Non-pigmented ciliary epithelial cell (primary cell): ENCODE measurements around the gene METTL6.
"Not testable (repeated sequence)": the region's sequence is repeated elsewhere in the genome, so short reads cannot be mapped to it uniquely, and the experiment has no call there.

Experiments used
- DNase-seq: peaks from one replicate; pipeline ENCODE4 v3.0.0-alpha.2; 2010; ENCODE audit warnings: low read depth

METTL6 gene

DNA sequence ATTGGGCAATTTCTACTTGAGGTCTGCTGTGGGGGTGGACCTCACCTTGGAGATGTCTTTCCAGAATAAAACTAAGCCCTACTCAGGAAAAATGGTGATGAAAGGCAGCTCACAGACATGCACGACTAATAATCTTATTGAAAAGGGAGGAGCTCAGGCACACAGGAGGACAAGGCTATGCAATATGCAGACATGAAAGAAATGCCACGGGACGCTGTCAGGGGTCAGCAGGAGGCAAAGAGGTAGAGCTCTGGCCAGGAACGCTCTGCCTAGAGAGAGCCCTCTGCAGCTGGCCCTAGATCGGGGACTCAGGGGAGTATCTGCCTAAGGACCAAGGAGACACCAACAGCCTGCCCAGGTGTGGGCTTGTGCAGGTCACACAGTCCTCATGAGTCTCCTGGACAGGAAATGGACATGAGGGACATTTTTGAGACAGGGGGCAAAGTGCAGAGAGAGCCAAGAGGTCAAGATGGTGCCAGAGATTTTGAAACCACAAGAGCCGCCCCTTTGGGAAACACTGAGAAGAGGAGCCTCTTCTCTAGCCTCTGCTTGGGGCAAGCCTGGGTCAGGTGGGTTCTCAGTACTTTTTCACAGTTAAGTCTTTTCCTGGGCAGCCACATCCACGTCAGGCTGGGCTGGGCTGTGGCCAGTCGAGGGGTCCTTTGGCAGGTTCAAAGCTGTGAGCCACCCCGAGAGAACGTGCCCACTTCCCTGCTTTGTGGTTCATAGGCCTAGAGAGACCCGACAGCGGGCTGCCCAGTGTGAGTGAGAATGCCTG lies 23.3 kb upstream of the METTL6 start:
- DNase-seq = no peak

DNA sequence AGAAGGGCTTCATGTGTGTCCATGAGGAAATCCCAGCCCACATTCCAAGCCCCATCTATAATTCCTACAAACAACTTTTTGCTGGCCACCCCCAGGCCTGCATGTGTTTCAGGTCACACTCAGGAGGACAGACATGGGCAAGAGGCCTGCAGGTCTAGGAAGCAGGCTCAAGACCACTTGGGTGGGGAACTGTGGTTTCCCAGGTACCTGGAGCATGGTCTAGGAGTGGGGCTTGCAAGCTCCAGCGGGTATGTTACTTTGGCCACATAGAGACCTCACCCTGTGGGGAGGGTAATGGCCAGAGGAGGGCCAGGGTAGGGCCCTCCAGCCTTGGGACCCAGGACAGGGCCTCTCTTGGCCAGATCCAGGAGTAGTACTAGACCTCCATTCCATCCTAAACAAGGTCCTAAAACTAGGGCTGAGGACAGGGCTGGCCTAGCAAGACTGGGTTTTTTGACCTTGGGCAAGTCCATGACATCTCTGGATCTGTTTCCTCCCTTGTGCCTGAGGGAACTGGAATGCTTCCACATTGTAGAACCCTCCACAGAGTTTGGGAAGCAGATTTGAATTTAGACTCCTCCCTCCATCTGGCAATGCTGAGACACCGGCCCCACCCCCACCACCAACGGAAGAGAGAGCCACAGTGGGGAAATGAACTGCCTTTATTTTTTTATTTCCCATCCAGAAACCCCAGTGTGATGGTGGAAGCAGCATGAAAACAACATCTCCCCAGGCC lies 22.3 kb upstream of the METTL6 start:
- DNase-seq = no peak

DNA sequence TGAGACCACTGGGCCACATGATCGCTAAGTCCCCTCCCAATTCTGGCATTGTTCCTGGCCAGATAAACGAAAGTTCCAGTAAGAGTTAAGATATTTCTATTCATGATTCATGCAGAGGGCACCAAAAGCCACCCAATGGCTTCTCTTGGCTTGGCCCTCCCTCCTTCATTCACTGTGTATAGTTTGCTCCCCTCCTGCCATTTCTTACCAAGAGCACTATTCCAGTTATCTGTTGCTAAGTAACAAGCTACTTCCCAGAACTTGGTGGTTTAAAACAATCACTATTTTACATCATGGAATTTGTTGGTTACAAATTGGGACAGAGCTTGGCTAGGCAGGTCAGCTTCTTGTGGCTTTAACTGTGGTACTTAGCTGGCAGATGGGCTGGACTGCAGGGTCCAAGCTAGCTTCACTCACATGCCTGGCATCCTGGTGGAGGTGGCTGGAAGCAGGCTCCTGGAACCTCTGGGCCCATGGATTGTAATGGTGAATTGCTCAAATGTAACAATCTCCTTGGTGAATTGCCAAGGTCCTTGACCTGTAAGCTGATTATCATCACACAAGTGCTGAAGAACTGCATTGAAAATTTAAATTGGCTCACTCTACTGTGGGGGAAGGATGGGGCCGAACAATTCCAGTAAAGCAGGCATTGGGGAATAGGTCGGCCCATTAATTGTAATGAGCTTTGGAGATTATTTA lies 16.6 kb upstream of the METTL6 start:
- no peak for DNase-seq

DNA sequence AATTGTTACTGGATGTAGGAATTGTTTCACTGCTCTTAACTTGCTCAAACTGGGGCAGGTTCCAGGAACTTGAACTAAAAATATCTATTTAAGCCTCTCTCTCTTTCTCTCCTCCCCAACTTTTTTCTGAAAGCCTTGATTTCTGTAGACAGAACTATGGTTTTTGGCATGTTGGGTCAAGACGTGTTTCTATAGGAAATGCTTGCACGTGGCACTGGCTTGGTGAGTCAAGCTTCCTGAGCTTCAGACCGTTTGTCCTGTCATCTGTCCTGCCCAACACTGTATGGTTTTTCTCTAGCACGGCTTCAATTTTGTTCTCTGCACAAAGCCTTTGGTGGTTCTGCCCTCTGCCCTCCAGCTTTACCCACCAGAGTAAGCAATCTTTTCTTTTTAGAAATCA lies 13.5 kb upstream of the METTL6 start:
- no peak for DNase-seq

DNA sequence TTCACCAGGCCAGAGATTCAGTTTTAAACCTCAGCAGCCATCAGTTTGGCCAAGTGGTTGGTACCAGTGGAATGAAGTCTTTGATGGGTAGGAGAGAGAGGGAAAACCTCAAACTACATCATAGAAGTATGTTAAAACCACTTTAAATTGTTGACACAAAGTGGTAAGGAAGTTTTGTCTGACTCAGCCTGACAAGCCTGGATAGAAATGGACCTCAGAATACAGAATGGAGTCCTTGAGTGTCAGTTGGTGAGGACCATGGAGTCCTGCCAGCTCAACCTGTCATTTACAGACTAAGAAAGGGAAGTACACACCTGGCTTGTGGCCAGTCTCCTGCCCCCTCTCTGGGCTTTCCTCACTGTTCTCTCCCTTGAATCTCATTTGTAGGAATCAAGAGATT lies 12.1 kb upstream of the METTL6 start:
- DNase-seq = no peak

DNA sequence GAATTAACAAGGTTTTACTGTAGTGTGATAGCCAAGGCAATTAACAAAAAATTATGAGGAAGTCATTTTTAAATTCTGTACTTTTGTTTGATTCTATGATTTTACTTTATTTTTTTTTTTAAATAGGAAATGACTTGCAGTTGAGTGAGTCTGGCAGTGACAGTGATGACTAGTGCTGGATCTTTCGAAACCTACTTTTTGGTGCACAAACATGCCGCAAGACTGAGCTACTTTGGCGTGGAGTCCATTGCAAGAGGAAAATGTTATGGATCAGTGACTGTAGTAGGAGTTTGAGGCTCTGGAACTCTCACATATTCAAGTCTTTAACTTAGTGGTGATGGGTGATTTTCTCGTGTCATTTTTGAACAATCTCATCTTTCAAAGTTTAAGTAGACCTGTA lies 11.6 kb upstream of the METTL6 start:
- DNase-seq = no peak

DNA sequence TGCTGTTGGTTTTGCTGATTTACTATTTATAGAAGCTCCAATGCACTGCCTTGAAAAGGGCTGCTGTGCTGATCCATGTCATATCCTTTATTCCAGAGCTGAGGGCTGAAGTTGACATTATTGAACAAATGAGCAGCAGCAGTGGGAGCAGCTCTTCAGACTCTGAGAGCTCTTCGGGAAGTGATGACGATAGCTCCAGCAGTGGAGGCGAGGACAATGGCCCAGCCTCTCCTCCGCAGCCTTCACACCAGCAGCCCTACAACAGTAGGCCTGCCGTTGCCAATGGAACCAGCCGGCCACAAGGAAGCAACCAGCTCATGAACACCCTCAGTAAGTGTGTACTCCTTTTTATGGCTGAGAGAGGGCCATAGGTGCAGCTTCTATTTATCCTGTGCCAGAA lies 8.9 kb upstream of the METTL6 start:
- no peak for DNase-seq

DNA sequence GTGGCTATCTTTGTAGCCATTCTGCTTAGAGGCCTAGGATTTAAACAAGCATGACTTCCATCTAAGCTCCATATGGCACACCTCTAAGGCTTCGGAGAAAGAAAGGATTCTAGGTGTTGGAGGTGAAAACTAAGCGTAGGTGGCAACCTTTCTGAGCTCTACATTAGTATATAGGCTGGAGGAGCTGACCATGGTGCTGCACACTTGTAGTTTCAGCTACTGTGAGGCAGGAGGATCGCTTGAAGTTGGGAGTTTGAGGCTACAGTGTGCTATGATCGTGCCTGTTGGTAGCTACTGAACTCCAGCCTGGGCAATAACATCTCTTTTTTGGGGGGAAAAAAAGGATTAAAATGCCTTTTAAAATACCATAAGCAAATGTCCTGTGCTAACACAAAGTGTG lies 7.4 kb upstream of the METTL6 start:
- DNase-seq = no peak

DNA sequence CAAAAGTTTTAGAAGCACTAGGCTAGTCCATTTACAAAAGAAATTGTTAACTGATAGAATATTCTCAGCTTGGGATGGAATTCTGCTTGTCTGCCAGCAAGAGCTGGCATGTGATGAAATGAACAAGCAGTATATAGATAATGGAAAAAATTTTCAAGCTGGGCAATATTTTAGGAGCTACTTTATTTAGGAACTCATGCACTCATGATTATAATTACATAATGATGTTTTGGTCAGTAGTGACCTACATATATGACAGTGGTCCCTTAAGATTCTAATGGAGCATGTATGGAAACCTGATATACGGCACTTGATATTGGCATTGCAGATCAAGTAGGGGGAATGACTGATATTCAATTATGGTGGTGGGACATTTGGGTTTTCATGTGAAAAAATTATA lies 6.2 kb upstream of the METTL6 start:
- DNase-seq = no peak

DNA sequence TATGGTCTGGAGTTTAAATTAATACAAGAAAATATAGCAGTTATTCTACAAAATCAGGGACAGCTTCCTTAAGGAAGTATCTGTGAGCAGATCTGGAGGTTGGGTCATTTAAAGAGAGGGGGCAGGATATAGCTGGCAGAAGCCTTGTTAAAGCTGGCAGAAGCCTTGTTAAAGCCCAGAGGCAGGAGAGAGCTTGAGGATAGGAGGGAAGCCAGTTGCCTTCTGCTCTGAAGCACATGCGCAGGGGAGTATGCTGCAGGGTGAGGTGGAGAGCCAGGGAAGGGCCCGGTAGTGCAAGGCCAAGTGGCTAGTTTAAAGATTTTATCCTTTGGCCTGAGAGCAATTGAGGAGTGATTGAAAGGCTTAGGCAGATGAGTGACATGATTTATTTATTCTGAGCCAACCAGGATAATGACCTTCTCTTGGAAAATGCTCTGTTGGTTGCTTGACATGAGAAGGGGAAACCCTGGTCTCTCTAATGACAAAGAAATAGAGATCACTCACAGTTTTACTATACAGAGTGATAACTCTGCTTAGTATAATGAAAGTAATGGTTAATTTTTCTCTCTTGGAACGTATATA lies 4.0 kb upstream of the METTL6 start:
- DNase-seq = no peak

DNA sequence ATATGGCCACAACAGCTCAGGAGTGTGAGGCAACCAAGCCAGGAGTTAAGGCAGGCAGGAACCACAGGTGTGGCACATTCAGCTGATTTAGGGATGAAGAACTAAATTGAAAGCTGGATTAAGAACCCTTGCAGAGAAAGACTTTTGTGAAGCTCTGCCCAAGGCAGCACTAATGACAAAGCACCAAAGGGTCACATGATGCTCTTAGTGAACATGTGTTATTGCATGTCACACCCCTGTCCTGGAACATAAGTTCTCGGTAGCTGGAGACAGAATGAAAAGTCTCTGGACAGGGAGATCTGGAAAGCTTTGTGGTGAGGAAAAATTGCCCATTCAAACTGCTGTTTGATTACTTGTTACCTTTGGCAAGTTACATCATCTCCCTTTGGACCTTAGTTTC lies 3.3 kb upstream of the METTL6 start:
- DNase-seq = no peak

DNA sequence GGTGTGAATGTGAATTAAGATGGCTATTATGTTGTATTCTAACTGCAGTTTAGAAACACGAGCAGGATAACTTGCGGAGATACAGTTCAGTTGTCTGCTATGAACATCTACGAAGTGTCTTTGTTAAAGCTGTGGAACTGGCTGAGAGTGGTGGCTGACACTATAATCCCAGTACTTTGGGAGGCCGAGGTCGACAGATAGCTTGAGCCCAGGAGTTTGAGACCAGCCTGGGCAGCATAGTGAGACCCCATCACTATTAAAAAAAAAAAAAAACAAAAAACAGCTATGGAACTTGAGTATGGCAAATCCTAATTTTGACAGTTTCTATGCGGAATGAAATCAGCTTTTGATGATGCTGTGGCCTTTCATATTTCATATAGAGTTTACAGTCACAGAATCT lies 1.7 kb upstream of the METTL6 start:
- DNase-seq = no peak

DNA sequence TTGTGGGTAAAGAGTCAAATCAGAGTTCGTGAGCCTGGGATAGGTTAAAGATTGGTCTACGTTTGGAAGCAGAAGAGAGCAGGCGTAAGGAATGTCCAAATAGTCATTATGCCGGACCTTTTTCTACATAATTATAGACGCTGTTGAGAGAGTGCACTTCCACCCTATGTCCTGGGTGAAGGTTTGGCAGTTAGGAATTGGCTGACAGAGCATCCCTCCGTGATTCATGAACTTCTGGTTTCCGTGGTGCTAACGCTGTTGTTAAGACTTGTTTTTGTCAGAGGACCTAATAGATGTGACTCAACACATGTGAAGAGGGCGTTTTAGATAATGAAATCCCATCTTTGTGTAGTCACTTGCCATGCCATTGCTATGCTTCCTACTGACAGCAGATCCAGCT lies 1.2 kb upstream of the METTL6 start:
- DNase-seq = peak; percentile 45

DNA sequence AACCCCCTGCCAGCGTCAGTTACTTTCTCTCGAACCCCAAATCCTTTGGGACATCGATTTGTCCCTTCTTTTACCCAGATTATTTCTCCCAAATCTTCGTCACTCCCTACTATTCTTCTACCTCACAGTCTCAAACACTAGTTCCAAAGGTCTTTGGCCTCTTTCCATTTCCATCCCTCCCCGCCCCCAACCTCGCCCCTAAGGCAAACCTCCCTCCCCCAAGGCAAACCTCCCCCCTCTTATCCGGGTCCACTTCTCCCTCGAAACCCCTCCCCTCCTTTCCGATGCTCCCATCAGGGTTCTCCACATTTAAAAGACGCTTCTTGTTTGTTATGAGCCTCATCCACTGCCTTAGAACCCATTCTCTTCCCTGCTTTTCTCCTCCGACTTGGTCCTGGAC lies 637 bp upstream of the METTL6 start:
- no peak for DNase-seq

DNA sequence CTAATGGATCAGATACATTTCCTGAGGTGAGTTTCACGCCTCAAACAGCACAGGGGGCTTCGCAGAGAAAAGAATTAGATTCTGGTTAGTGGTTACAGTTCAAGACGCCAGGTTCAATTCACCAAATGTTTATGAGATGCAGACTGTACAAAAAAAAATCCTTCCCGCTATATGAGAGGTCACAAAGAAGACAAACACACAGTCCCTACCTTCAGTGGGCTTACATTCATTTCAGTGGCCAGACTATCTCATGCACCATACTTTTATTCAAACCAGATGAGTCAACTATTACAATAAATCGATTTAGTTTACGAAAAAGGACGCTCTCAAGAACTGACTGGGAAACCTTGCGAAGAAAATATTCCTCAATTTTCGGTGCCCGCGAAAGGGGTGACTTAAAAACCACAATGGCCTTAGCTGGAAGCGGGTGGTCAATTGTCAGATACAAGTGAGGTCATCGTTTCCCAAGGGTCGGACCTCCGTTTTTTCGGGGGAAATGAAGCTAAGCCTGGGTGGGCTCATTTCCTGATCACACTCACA lies 695 bp downstream of the METTL6 start:
- DNase-seq = no peak

DNA sequence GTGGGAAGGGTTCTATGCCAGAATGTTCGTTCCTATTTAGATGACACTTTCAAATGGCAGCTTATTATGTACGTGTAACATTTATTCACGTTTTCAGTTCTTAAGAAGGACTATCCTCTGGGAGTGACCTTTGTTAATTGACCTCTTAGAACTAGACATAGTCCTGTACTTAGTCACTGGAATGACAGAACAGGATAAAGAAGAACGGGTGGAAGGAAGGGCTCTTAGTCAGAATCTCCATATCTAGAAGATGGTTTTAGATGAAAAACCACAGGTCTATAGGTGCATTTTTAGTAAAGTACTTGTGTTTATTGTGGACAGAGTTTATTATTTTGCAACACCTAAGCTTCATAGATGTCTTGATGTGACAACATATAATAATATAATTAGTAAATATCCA lies 6.5 kb downstream of the METTL6 start:
- DNase-seq = peak; percentile 41

DNA sequence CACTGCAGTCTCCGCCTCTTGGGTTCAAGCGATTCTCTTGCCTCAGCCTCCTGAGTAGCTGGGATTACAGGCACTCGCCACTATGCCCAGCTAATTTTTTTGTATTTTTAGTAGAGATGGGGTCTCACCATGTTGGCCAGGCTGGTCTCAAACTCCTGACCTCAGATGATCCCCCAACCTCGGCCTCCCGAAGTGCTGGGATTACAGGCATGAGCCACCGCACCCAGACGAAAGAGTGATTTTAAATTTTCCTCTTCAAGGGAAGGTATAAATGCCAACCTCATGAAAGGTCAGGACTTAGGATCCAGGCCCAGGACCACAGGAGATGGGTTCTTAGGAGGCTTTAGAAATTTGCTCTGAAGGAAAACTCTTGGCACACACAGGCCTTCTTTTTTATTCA lies 16.4 kb downstream of the METTL6 start:
- DNase-seq = not testable (repeated sequence)

DNA sequence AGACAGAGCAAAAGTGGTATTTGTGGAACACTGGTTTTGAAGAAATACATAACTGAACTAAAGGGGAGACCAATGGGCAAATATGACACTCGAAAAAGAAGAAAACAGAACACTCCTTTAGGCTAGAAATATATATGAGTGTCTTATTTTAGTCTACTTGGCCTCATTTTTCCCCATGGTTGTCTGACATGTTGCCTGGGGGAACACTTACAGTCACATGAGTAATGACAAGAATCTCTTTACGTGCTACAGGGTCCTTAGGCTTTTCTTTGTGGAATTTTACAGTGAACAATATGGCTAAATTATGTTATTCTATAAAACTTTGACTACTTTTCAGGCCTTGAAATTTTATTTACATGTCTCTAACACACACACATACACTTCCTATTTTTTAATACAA lies 17.6 kb downstream of the METTL6 start:
- DNase-seq = no peak

DNA sequence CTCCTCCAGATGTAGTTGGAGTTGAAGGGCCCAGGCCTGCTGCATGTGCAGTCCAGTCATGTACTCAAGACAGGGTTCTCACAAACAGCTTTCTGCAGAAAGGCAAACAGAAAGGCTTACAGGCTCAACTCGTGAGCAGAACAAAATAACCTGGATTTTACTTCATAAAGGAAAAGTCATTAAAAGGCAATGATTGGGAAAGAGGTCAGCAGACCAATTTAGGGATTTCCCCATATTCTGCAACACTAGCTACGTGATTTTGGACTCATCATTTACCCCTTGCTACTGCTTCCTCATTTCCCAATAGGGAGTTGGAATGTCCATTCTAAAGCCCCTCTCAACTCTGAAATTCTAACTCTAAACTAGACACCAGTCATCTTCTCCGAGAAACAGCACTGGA lies 18.1 kb downstream of the METTL6 start:
- no peak for DNase-seq

DNA sequence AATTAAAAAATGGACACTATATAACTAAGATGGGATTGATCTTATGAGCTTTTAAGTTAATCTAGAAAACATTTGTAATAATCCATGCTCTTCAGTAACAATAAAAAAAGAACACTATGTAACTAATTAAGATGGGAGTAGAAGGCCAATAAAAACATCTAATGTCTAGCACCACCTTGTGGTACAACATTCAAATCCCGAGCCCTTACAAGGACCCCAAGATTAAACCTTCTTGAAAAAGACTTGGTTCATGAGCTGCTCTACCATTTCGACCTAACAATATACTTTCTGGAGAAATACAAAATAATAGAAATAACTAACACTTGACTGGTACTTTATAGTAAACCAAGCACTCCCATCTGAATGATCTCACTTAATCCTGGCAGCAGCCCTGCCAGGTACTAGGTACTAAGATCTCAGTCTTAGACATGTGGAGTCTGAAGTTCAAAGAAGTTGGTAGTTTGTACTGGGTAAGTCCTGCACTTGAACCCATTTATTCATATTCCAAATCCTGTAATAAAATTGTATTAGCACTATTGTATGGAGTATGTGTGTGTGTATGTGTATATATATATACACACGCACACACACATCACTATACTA lies 21.8 kb downstream of the METTL6 start:
- DNase-seq = no peak

DNA sequence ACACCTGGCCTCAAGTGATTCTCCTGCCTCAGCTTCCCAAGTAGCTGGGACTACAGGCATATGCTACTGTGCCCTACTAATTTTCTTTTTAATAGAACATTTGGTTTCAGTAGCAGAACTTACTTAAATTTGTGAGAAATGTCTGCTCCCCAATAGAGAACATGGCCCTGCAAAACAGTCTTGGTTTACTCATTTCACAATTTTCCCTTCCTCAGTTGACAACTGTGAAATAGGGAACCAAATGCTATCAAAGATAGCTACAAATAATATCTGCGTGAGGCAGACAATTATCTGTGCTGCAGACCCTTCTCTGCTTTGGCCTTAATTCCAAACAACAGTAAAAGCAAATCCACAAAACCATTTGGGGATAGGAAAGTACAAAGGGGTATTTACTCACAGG lies 22.6 kb downstream of the METTL6 start:
- no peak for DNase-seq

DNA sequence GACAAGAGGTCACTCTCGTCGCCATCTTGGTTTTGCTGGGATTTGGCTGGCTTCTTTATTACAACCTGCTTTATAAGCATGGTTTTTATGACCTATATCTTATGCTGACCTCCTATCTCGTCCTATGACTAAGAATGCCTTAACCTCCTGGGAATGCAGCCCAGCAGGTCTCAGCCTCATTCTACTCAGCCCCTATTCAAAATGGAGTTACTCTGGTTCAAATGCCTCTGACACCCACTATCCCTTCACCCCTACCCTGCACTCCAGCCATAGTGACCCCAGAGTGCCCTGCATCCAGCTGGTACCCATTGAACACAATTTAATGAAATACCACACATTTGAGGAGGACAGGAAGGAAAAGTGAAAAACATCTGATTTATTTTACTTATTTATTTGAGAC lies 23.4 kb downstream of the METTL6 start:
- DNase-seq = no peak
